Right cardiac atrium (tissue), 5 donors: Measurements from ENCODE around the gene SCAND1. TPM values are rescaled to one million over a fixed set of nuclear protein-coding genes. Genes with fewer than 3 reads are reported as not detected.
"Not testable (repeated sequence)": the region's sequence is repeated elsewhere in the genome, so short reads cannot be mapped to it uniquely, and the experiment has no call there.

Experiments
- ATAC-seq, 2 donors: fragments of 200-7000 bp; cut with Tn5 transposase; one replicate each; pipeline versions ENCODE4 v1.8.0 to v1.9.1; 2020; ENCODE audit warnings: moderate library complexity in 2 of 2, mild to moderate bottlenecking in 1 of 2
- DNase-seq, 3 donors: peaks; one replicate each; pipeline ENCODE4 v3.0.0-alpha.2; 2020
- H3K27ac ChIP-seq: one replicate; pipeline ENCODE4 v1.5.1; 2013; ENCODE audit warnings: mild to moderate bottlenecking, low read length, control low read depth, moderate library complexity
- H3K27me3 ChIP-seq: one replicate; pipeline ENCODE4 v1.6.1; 2013; ENCODE audit not compliant: control insufficient read depth, insufficient read depth
- H3K4me1 ChIP-seq: one replicate; pipeline ENCODE4 v1.6.1; 2013; ENCODE audit warnings: low read length; ENCODE audit not compliant: control insufficient read depth, insufficient read depth
- H3K4me3 ChIP-seq: one replicate; pipeline ENCODE4 v1.5.1; 2013; ENCODE audit warnings: low read length, control low read depth
- H3K9me3 ChIP-seq: one replicate; pipeline ENCODE4 v1.6.1; 2013; ENCODE audit warnings: low read length; ENCODE audit not compliant: control insufficient read depth
- WGBS: extraction: QIAGEN DNeasy Blood & Tissue Kit; methylation state at CpG from one replicate; pipeline ENCODE4 v1.1.7; 2013; 5-methylcytosine and 5-hydroxymethylcytosine counted together
- intact Hi-C, 4 donors: fragments of 100-400 bp; cut with DNase I; formaldehyde crosslinking; loops; one replicate each; pipeline versions ENCODE4 v1.11.0 to v1.14.0; 2022 to 2023
- polyA plus RNA-seq: library from polyadenylated mRNA; stranded (reverse); fragments of 200-250 nt; gene quantifications from one replicate; pipeline ENCODE4 v1.2.3, GENCODE V29; 2013
- total RNA-seq, 4 donors: library from RNA; stranded (reverse); fragmentation: NEBNext Ultra II Directional; extraction: Animal tissue kit (Norgen Biotek cat#: 25700); gene quantifications; one replicate each; pipeline ENCODE4 v1.2.1, GENCODE V29; 2021
- donor health status: healthy with polysubstance abuse.
- donor health status: DM: no; HTN: yes; CAD: no.
- donor health status: DM: no; HTN: no; CAD: no.
- donor health status: DM: no; HTN: yes; CAD: no; lungs with severe emphysema.
- donor health status: DM: yes; HTN: yes; CAD: no.

SCAND1 gene
- total and polyA plus RNA-seq, 5 donors: 42.0 to 102 (median 44.6) TPM

- ATAC-seq, H3K9me3 ChIP-seq, intact Hi-C loops, H3K27me3 ChIP-seq, DNase-seq, H3K27ac ChIP-seq, H3K4me3 ChIP-seq, H3K4me1 ChIP-seq: not testable (repeated sequence)
- WGBS: 84% methylated on average over 6 of the region's 6 CpGs
Observed at GRCh38 chr20:35959291-35959690, 5.0 kb upstream of the SCAND1 start.

- intact Hi-C loops: no loop called here
Observed at GRCh38 chr20:35956616-35957015, 2.3 kb upstream of the SCAND1 start.

GRCh38 chr20:35954907-35955251 is 577 bp upstream of the SCAND1 start:
- intact Hi-C loops: no loop called here
- 1% methylated on average over 19 of the region's 19 CpGs for WGBS
- Histone ChIP-seq H3K9me3 (no peaks in the 10 kb centered on the region), H3K4me1 (peaks cover 2% of the 10 kb centered on the region), H3K4me3 (peak overlapping the region; percentile 82), H3K27ac (peak overlapping the region; percentile 93), H3K27me3 (no peaks in the 10 kb centered on the region)
- no peak for DNase-seq
- ATAC-seq: peak; percentile 1 to 8

More at GRCh38 chr20:35956616-35957015, 2.3 kb upstream of the SCAND1 start:
- no peak for DNase-seq
- H3K27ac ChIP-seq: no peak overlapping the region
- no peak for ATAC-seq
- no peaks in the 10 kb centered on the region for H3K27me3 ChIP-seq
- no peaks in the 10 kb centered on the region for H3K9me3 ChIP-seq
- H3K4me3 ChIP-seq: no peak overlapping the region
- H3K4me1 ChIP-seq: peaks cover 2% of the 10 kb centered on the region

- ATAC-seq: peak; percentile 55 to 67
- peak overlapping the region; percentile 82 for H3K4me3 ChIP-seq
- H3K4me1 ChIP-seq: peaks cover 2% of the 10 kb centered on the region
- peak overlapping the region; percentile 93 for H3K27ac ChIP-seq
- no peaks in the 10 kb centered on the region for H3K27me3 ChIP-seq
- H3K9me3 ChIP-seq: no peaks in the 10 kb centered on the region
- intact Hi-C loops: no loop called here
- peak in 2 of 3 donors; percentile 56 to 79 for DNase-seq
- WGBS: 2% methylated on average over 65 of the region's 65 CpGs
Observed at GRCh38 chr20:35953387-35954199, 709 bp downstream of the SCAND1 start.

- no peaks in the 10 kb centered on the region for H3K27me3 ChIP-seq
- intact Hi-C loops: no loop called here
- peak overlapping the region; percentile 82 for H3K4me3 ChIP-seq
- no peak for ATAC-seq
- 55% methylated on average over 6 of the region's 6 CpGs for whole genome bisulfite sequencing
- H3K27ac ChIP-seq: peak overlapping the region; percentile 93
- H3K4me1 ChIP-seq: peaks cover 2% of the 10 kb centered on the region
- no peaks in the 10 kb centered on the region for H3K9me3 ChIP-seq
- DNase-seq: no peak
Observed at GRCh38 chr20:35952480-35953386, 1.6 kb downstream of the SCAND1 start.

GRCh38 chr20:35952080-35952479 is 2.2 kb downstream of the SCAND1 start:
- H3K27me3 ChIP-seq, DNase-seq, H3K4me1 ChIP-seq, H3K27ac ChIP-seq, H3K9me3 ChIP-seq, intact Hi-C loops, H3K4me3 ChIP-seq, ATAC-seq: not testable (repeated sequence)
- 93% methylated on average over 14 of the region's 14 CpGs for WGBS

- no peak overlapping the region for H3K27ac ChIP-seq
- H3K4me1 ChIP-seq: peaks cover 2% of the 10 kb centered on the region
- H3K27me3 ChIP-seq: no peaks in the 10 kb centered on the region
- intact Hi-C loops: no loop called here
- WGBS: 94% methylated on average over 7 of the region's 7 CpGs
- DNase-seq (no peak), ATAC-seq (no peak)
- H3K4me3 ChIP-seq: no peak overlapping the region
- H3K9me3 ChIP-seq: no peaks in the 10 kb centered on the region
Observed at GRCh38 chr20:35950093-35950492, 4.2 kb downstream of the SCAND1 start.

GRCh38 chr20:35947907-35948306 is 6.4 kb downstream of the SCAND1 start:
- H3K27ac ChIP-seq: no peak overlapping the region
- 84% methylated on average over 2 of the region's 2 CpGs for WGBS

GRCh38 chr20:35947489-35947888 is 6.8 kb downstream of the SCAND1 start:
- WGBS: 81% methylated on average over 9 of the region's 9 CpGs

More at GRCh38 chr20:35947907-35948306, 6.4 kb downstream of the SCAND1 start:
- intact Hi-C loops: no loop called here
- ATAC-seq: no peak
- DNase-seq: no peak
- no peaks in the 10 kb centered on the region for H3K9me3 ChIP-seq
- H3K27me3 ChIP-seq: no peaks in the 10 kb centered on the region
- no peak overlapping the region for H3K4me3 ChIP-seq
- H3K4me1 ChIP-seq: peaks cover 2% of the 10 kb centered on the region

GRCh38 chr20:35942243-35942642 is 12.1 kb downstream of the SCAND1 start:
- WGBS: 73% methylated on average over 2 of the region's 2 CpGs
- Histone ChIP-seq H3K9me3 (no peaks in the 10 kb centered on the region), H3K27me3 (no peaks in the 10 kb centered on the region), H3K4me1 (no peaks in the 10 kb centered on the region), H3K4me3 (no peak overlapping the region), H3K27ac (no peak overlapping the region)
- intact Hi-C loops: no loop called here
- no peak for DNase-seq
- no peak for ATAC-seq

More at GRCh38 chr20:35947489-35947888, 6.8 kb downstream of the SCAND1 start:
- H3K4me1 ChIP-seq: no peaks in the 10 kb centered on the region
- H3K27me3 ChIP-seq: no peaks in the 10 kb centered on the region
- intact Hi-C loops: no loop called here
- H3K27ac ChIP-seq: no peak overlapping the region
- DNase-seq: no peak
- peak in 1 of 2 donors; percentile 22 for ATAC-seq
- no peak overlapping the region for H3K4me3 ChIP-seq
- H3K9me3 ChIP-seq: no peaks in the 10 kb centered on the region

- no peak overlapping the region for H3K27ac ChIP-seq
- no peak for DNase-seq
- 95% methylated on average over 2 of the region's 2 CpGs for WGBS
- ATAC-seq: no peak
- H3K4me1 ChIP-seq: no peaks in the 10 kb centered on the region
- intact Hi-C loops: no loop called here
- H3K4me3 ChIP-seq: no peak overlapping the region
- H3K27me3 ChIP-seq: no peaks in the 10 kb centered on the region
- no peaks in the 10 kb centered on the region for H3K9me3 ChIP-seq
Observed at GRCh38 chr20:35941620-35942019, 12.7 kb downstream of the SCAND1 start.
